Prostate gland (tissue), 2 donors: Measurements from ENCODE around the gene CRYZL1. TPM values are rescaled to one million over a fixed set of nuclear protein-coding genes. Genes with fewer than 3 reads are reported as not detected.

Experiments
- DNase-seq: peaks from one replicate; pipeline ENCODE4 v3.0.0-alpha.2; 2019; ENCODE audit warnings: low spot score
- H3K27ac ChIP-seq, 2 donors: fragments of 200-600 bp; sonication (generic); 2 replicates each; pipeline ENCODE4 v1.5.1; 2017 to 2019
- H3K27me3 ChIP-seq: fragments of 200-600 bp; sonication (generic); replicated peaks from 2 replicates; pipeline ENCODE4 v1.5.1; 2019; ENCODE audit not compliant: insufficient read depth
- H3K36me3 ChIP-seq, 2 donors: fragments of 200-600 bp; sonication (generic); 1 replicate in 1 of 2; 2 replicates in 1 of 2; pipeline versions ENCODE4 v1.5.1 to v1.8.1; 2017 to 2019
- H3K4me1 ChIP-seq: fragments of 200-600 bp; sonication (generic); replicated peaks from 2 replicates; pipeline ENCODE4 v1.5.1; 2019
- H3K4me3 ChIP-seq, 2 donors: fragments of 200-600 bp; sonication (generic); 2 replicates each; pipeline ENCODE4 v1.5.1; 2017 to 2019
- H3K9me3 ChIP-seq: fragments of 200-600 bp; sonication (generic); 2 replicates; pipeline ENCODE4 v1.5.1; 2017
- POLR2A ChIP-seq: fragments of 450-650 bp; IDR thresholded peaks from one replicate; pipeline ENCODE4 v1.6.1; 2016; ENCODE audit warnings: antibody characterized with exemption, mild to moderate bottlenecking
- POLR2AphosphoS5 ChIP-seq: sonication (generic); formaldehyde crosslinking; IDR thresholded peaks from one replicate; pipeline ENCODE4 v1.6.1; 2017; ENCODE audit warnings: antibody characterized with exemption
- WGBS: methylation state at CpG from one replicate; pipeline ENCODE4 v1.1.5; 2018; 5-methylcytosine and 5-hydroxymethylcytosine counted together
- intact Hi-C: fragments of 100-400 bp; cut with DNase I; formaldehyde crosslinking; loops from one replicate; pipeline ENCODE4 v1.14.2; 2022
- total RNA-seq, 2 donors: library from RNA; depleted of rRNA; stranded (reverse); fragments of >200 nt; gene quantifications; one replicate each; pipeline ENCODE4 v1.1.0, GENCODE V29; 2016
- TF ChIP-seq, protein P1 (sequence below), 4 experiments: fragments of 200-600 bp in 2 of 4; fragments of 450-650 bp in 2 of 4; sonication (generic) in 2 of 4; IDR thresholded peaks; 1 replicate in 3 of 4; 2 replicates in 1 of 4; pipeline ENCODE4 v1.5.1; 2016 to 2019; ENCODE audit warnings: antibody characterized with exemption in 4 of 4, mild to moderate bottlenecking in 2 of 4, moderate library complexity in 2 of 4

The CRYZL1 gene
- total RNA-seq, 2 donors from 2014 or later, result 22.3 to 28.9 TPM

DNA sequence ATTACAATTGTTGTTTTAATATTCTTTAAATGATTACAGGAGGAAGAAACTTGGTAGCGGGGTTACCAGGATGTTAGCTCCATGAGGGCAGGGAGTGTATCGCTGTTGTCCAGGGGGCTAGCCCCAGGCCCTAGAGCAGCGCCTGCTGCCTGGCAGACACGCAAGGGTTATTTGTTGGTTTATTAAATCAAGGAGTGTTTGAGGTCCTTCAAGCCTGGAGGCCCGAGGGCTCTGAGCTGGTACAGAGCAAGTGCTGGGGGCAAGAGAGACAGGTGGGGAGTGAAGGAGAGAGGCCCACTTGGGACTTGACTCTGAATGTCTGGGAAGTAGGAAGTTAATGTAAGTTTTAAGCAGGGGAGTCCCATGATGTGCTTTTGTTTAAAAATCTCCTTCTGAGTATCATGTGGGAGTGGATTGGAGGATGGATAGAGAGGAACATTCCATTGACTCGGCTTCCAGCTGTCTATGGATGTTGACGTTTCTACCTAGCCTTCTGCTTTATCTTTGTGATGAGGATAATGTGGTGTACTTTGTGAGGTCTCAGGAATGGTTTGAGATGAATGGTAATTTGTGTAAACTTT lies 9.5 kb upstream of the CRYZL1 start:
- Histone ChIP-seq H3K4me3 (no peak overlapping the region), H3K9me3 (no peaks in the 10 kb centered on the region), H3K4me1 (no peaks in the 10 kb centered on the region), H3K36me3 (no peaks in the 10 kb centered on the region), H3K27ac (no peak overlapping the region), H3K27me3 (no peaks in the 10 kb centered on the region)
- intact Hi-C loops, result no loop called here
- WGBS, result 77% methylated on average over 7 of the region's 7 CpGs
- no peak for DNase-seq
- no peak for TF ChIP-seq POLR2A
- TF ChIP-seq, protein P1, sequence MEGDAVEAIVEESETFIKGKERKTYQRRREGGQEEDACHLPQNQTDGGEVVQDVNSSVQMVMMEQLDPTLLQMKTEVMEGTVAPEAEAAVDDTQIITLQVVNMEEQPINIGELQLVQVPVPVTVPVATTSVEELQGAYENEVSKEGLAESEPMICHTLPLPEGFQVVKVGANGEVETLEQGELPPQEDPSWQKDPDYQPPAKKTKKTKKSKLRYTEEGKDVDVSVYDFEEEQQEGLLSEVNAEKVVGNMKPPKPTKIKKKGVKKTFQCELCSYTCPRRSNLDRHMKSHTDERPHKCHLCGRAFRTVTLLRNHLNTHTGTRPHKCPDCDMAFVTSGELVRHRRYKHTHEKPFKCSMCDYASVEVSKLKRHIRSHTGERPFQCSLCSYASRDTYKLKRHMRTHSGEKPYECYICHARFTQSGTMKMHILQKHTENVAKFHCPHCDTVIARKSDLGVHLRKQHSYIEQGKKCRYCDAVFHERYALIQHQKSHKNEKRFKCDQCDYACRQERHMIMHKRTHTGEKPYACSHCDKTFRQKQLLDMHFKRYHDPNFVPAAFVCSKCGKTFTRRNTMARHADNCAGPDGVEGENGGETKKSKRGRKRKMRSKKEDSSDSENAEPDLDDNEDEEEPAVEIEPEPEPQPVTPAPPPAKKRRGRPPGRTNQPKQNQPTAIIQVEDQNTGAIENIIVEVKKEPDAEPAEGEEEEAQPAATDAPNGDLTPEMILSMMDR (IDR thresholded peaks at IDR 0.05), result no peak
- TF ChIP-seq POLR2AphosphoS5, result no peak

DNA sequence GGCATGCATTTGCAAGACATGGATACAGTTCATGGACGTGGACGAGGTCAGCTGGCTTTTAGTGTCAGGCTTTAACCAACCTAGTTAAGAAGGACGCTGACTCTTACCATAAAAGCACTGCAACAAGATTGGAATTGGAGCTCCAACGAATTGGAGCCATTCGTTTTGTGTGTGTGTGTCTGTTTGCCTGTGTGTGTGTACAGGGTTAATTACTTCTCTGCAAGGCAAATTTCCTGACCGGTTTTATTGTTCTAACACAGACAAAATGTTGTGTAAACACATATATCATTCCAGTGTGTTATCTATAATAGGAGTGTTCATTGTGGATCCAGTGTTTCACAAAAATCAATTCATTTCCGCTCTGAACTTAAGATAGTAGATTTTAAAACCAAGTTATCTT lies 8.7 kb upstream of the CRYZL1 start:
- H3K4me3 ChIP-seq, result no peak overlapping the region
- DNase-seq, result no peak
- H3K27ac ChIP-seq, result no peak overlapping the region
- no peaks in the 10 kb centered on the region for H3K36me3 ChIP-seq
- H3K27me3 ChIP-seq, result no peaks in the 10 kb centered on the region
- no peaks in the 10 kb centered on the region for H3K4me1 ChIP-seq
- no peak for TF ChIP-seq POLR2A
- no peak for TF ChIP-seq POLR2AphosphoS5
- TF ChIP-seq, protein P1 (IDR thresholded peaks at IDR 0.05), result no peak
- intact Hi-C loops, result no loop called here
- H3K9me3 ChIP-seq, result no peaks in the 10 kb centered on the region
- WGBS, result 70% methylated on average over 7 of the region's 7 CpGs

GRCh38 chr21:33648555-33648954 lies 7.0 kb upstream of the CRYZL1 start:
- Histone ChIP-seq H3K27me3 (no peaks in the 10 kb centered on the region), H3K4me3 (no peak overlapping the region), H3K27ac (no peak overlapping the region), H3K4me1 (no peaks in the 10 kb centered on the region), H3K9me3 (no peaks in the 10 kb centered on the region), H3K36me3 (no peaks in the 10 kb centered on the region)
- no peak for DNase-seq
- 88% methylated on average over 1 of the region's 1 CpG for WGBS
- intact Hi-C loops, result loop anchor here (10.0 kb wide), 1 partner anchor 176 kb away; no protein-coding TSS in a partner anchor
- TF ChIP-seq POLR2A (no peak), POLR2AphosphoS5 (no peak)
- TF ChIP-seq, protein P1 (IDR thresholded peaks at IDR 0.05), result no peak

GRCh38 chr21:33647587-33647986 lies 6.0 kb upstream of the CRYZL1 start:
- intact Hi-C loops, result loop anchor here (10.0 kb wide), 1 partner anchor 177 kb away; no protein-coding TSS in a partner anchor
- no peaks in the 10 kb centered on the region for H3K27me3 ChIP-seq
- 56% methylated on average over 3 of the region's 3 CpGs for WGBS
- DNase-seq, result no peak
- H3K9me3 ChIP-seq, result no peaks in the 10 kb centered on the region
- no peaks in the 10 kb centered on the region for H3K4me1 ChIP-seq
- no peak overlapping the region for H3K4me3 ChIP-seq
- H3K27ac ChIP-seq, result no peak overlapping the region
- no peaks in the 10 kb centered on the region for H3K36me3 ChIP-seq
- no peak for TF ChIP-seq POLR2AphosphoS5
- TF ChIP-seq, protein P1 (IDR thresholded peaks at IDR 0.05), result no peak
- TF ChIP-seq POLR2A, result no peak

- Histone ChIP-seq H3K36me3 (no peaks in the 10 kb centered on the region), H3K27me3 (no peaks in the 10 kb centered on the region), H3K4me1 (no peaks in the 10 kb centered on the region), H3K27ac (no peak overlapping the region), H3K4me3 (no peak overlapping the region), H3K9me3 (no peaks in the 10 kb centered on the region)
- no peak for DNase-seq
- intact Hi-C loops, result loop anchor here (10.0 kb wide), 1 partner anchor 179 kb away; no protein-coding TSS in a partner anchor
- TF ChIP-seq, protein P1 (IDR thresholded peaks at IDR 0.05), result no peak
- TF ChIP-seq POLR2A (no peak), POLR2AphosphoS5 (no peak)
- whole genome bisulfite sequencing, result 82% methylated on average over 4 of the region's 4 CpGs
Measured at GRCh38 chr21:33645730-33646129, 4.2 kb upstream of the CRYZL1 start.
